GM18867 (cell line): ENCODE data around the gene GNG7.
"Not testable (repeated sequence)": the region's sequence is repeated elsewhere in the genome, so short reads cannot be mapped to it uniquely, and the experiment has no call there.

Experiments
- ATAC-seq: cut with Tn5 transposase; IDR thresholded peaks from one replicate; pipeline ENCODE4 v1.9.1; 2021; ENCODE audit warnings: mild to moderate bottlenecking, moderate library complexity; ENCODE audit not compliant: unreplicated experiment

Gene GNG7

GRCh38 chr19:2646866-2647535 lies 55.5 kb downstream of the GNG7 start:
- ATAC-seq, result no peak

- no peak for ATAC-seq
Observed at GRCh38 chr19:2645826-2646225, 56.7 kb downstream of the GNG7 start.

DNA sequence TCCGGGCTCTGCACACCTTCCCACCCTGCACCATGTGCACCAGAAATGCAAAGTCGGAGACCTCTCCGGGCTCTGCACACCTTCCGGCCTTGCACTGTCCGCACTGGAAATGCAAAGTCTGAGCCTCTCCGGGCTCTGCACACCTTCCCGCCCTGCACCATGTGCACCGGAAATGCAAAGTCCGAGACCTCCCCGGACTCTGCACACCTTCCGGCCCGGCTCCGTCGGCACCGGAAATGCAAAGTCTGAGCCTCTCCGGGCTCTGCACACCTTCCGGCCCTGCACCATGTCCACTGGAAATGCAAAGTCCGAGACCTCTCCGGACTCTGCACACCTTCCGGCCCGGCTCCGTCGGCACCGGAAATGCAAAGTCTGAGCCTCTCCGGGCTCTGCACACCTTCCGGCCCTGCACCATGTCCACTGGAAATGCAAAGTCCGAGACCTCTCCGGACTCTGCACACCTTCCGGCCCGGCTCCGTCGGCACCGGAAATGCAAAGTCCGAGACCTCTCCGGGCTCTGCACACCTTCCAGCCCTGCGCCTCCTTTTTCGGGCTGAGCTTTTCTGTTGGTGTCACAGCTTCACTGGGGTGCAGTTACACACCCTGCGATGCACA lies 59.3 kb downstream of the GNG7 start:
- not testable (repeated sequence) for ATAC-seq

DNA sequence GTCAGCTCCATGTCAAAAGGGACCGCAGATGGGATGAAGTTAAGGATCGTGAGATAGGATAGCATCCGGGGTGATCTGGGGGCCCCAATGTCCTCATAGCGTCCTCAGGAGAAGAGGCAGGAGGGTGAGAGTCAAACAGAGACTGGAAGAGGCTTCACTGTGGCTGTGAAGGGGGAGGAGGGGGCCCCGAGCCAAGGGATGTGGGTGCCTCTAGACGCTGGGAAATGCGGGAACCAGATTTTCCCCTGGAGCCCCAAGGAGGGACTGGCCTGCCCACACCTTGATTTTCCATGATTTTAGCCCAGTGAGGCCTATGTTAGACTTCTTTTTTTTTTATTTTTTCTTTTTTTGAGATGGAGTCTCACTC lies 61.2 kb downstream of the GNG7 start:
- ATAC-seq, result no peak

- ATAC-seq, result no peak
Observed at GRCh38 chr19:2640563-2641331, 61.7 kb downstream of the GNG7 start.

DNA sequence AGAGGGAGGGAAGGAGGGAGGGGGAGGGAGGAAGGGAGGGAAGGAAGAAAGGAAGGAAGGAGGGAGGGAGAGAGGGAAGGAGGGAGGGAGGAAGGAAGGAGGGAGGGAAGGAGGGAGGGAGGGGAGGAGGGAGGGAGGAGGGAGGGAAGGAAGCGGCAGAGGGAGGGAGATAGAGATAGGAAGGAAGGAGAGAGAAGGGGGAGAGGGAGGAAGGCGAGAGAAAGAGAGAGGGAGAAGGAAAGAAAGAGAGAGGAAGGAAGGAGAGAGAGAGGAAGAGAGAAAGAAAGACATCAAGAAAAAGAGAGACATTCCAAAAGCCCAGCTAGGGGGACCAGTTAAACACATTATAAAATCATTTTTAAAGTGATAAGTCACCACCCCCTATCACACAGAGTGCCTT lies 62.5 kb downstream of the GNG7 start:
- ATAC-seq, result no peak

DNA sequence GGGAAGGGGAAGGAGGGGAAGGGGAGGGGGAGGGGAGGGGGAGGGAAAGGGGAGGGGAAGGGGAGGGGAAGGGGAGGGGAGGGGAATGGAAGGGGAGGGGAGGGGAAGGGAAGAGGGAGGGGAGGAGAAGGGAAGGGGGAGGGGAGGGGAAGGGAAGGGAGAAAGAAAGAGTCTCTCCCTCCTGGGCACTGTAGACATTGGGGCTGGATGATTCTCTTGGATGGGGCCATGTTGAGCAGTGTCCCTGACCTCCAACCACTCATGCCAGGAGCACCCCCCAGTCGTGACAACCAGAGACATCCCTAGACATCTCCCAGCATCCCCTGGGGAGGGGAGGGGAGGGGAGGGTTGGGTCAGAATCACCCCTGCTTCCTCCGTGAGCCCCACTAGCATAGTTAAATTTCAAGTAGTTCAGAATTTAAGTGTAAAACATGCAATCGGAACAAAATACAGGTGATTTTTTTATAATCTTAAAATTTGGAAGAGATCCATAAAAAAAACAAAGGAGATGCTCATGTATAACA lies 64.0 kb downstream of the GNG7 start:
- ATAC-seq, result no peak

DNA sequence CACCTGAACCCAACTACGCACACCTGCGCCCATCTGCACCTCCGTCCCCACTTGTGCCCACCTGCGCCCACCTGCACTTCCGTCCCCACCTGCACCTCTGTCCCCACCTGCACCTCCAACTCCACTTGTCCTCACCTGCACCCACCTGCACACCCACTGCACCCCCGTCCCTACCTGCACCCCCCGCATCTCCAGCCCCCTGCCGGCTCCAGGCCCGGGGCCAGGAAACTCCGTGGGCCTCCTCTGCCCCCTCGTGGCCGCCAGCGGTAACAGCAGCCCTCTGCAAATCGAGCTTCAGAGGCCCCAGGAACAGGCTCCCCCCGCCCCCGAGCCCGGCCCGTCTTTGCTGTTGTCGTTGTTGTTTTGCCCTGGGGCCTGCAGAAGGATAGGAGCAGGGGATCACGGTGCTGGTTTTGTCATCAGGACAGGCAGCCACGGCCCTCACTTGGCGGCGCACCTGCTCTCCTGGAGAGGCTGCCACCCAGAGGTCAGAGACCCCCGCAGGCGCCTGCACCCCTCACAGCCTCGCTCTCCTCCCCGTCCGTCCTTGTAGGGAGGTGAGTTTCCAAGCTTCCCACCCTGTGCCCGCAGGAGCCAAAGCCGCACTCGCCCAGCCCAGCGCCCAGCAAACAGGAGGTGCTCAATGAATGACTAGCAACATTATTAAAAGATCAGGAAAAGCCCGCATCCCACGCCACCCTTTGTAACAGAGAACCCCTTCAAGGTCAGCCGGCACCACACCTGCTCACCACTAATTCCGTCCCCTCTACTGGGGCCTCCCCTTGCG lies 65.4 kb downstream of the GNG7 start:
- ATAC-seq, result no peak

- no peak for ATAC-seq
Observed at GRCh38 chr19:2636141-2636896, 66.2 kb downstream of the GNG7 start.

DNA sequence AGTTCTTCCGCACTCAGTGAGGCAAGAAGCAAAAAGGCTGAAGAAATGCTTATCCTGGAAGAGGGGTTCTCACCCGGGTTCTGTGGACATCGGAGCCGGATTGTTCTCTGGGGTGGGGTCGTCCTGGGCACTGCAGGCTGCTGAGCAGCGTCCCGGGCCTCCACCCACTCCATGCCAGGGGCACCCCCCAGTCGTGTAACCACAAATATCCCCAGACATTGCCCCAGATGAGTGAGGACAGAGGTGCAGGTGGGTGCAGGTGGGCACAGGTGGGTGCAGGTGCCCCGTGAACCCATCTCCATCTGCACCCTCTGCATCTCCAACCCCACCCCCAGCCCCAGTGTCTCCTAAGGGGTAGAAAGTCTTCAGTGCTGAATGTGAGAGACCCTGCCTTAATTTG lies 67.5 kb downstream of the GNG7 start:
- no peak for ATAC-seq

GRCh38 chr19:2634228-2634951 lies 68.1 kb downstream of the GNG7 start:
- no peak for ATAC-seq

DNA sequence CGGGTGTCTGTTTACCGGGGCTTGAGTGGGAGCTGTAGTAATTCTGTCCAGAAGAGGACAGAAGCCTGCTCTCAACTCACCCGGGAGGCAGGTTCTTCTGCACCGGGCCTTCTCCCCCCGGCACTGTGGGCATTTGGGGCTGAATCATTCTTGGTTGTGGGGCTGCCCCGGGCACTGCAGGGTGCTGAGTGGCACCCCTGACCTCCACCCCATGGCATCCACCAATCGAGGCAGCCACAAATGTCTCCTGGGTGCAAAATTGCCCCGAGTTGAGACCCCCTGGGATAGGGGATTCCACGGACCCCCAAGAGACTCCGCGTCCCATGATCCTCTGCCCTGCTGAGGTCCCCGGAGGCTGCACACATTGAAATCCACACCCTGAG lies 68.8 kb downstream of the GNG7 start:
- ATAC-seq, result no peak

DNA sequence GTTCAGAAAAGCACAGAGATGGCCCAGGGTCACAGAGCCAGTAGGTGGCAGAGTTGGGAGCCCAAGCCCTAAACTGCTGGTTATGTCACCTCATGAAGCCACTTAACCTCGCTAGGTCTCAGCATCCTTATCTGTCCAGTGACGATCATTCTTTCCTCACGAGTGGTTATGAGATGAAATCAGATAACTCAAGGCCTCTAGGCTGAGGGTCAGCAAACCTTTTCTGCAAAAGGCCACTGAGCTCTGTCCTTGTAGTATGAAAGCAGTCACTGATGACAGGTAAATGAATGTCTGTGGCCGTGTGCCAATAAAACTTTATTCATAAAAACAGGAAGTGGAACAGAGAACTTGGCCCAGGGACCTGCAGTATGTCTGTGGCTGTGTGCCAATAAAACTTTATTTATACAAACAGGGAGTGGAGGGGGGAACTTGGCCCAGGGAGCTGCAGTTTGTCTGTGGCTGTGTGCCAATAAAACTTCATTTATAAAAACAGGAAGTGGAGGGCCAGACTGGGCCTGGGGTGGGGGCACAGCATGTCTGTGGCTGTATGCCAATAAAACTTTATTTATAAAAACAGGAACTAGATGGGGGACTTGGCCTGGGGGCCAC lies 71.2 kb downstream of the GNG7 start:
- no peak for ATAC-seq

DNA sequence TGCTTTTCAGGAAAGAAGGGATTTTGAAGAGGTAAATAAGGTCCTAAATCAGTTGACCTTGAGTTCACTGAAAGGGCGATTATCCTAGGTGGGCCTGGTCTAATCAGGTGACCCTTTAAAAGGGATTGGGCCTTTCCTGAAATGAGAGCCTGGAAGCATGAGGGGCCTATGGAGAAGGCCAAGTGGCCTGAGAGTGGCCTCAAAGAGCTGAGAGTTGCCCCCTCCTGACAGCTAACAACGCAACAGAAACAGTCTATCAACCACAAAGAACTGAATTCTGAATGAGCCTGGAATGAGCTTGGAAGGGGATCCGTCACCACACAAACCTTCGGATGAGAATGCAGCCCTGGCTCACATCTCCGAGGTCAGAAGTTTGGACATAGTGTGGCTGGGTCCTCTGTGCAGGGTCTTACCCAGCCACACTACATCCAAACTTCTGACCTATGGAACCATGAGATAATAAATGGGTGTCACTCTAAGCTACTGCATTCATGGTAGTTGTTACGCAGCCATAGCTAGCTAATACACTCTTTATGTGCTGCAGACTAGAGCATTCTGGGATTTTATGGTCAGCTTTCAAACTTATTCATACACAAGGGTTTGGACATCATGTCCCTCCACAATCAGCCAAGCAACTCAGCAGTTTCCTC lies 72.0 kb downstream of the GNG7 start:
- ATAC-seq, result no peak

GRCh38 chr19:2629491-2630351 lies 72.8 kb downstream of the GNG7 start:
- ATAC-seq, result no peak

DNA sequence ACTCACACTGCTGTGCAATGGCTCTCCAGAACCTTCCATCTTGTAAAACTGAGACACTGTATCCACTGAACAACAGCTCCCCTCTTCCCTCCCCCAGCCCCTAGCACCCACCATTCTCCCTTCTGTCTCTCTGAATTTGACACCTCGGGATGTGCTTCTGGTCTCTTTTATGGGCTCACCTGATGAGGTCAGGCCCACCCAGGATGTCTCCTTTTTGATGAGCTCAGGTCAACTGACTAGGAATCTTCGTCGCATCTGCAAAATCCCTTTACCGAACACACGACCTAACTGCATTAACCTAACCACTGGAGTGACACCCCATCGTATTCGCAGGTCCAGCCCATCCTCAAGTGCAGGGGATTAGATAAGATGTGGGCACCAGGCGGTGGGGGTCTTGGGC lies 73.9 kb downstream of the GNG7 start:
- ATAC-seq, result no peak

DNA sequence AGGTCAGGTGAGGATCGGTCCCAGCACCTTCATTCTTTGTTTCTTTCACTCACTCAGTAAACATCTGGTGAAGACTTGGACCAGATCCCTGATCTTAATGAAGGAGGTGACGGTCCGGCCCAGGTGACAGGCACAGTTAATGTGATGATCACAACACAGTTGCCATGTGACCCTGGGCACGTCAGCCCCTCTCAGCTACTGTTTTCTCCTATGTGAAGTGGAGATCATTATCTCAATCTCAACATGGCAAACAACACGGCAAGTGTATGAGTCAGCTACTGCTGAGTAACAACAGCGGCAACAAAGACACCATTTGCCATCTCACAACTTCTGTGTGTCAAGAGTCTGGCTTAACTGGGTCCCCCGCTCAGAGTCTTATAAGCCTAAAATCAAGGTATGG lies 74.6 kb downstream of the GNG7 start:
- ATAC-seq, result no peak

DNA sequence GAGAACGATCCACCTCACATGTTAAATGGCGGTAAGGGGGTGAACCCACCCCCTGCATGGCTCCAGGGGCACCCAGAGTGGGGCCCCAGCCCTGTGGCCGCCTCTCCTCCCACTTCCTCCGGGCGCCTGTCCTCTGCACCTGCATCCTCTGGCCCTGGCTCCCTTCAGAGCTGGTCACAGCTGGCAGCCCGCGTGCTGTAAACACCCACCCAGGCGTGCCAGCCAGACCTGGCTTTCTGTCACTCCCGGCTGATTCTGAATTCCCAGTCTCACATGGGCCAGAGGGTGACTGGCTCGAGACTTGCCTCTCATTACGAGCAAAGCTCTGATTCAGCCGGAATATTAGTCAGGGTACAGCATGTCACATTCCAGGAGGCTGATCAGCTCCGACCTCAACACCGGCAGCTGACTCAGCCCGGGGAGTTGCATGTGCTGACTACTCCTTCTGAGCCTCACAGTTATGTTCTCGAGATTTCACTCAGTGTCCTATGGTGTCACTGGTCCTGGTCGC lies 75.1 kb downstream of the GNG7 start:
- ATAC-seq, result no peak
